Measurements from ENCODE around the gene OR6C70. TPM values are rescaled to one million over a fixed set of nuclear protein-coding genes. Genes with fewer than 3 reads are reported as not detected.

The OR6C70 gene
- not detected in 3 replicates for total RNA-seq (2021)
- not detected for Bru-seq, nascent RNA
- long read RNA-seq, experiment 1, result 0 reads
- long read RNA-seq, experiment 2, result 0 reads
- long read RNA-seq, experiment 3, result 0 reads

GRCh38 chr12:55470088-55470829 lies at the start of gene OR6C70:
OR6C70 (minus strand) TSS chr12:55470138; CDS start chr12:55470138, 0 bp downstream.
- POLR2A ChIA-PET, result no interaction called here
- DNase-seq (ENCODE audit: low spot score) (no peak), ATAC-seq (no peak)
- peaks cover 9% of the 10 kb centered on the region for H3K4me1 Mint-ChIP-seq
- CTCF ChIA-PET, result no interaction called here
- no peaks in the 10 kb centered on the region for H3K36me3 Mint-ChIP-seq
- H3K4me3 Mint-ChIP-seq, result no peak within 1 kb of the TSS
- no peaks in the 10 kb centered on the region for H3K27me3 Mint-ChIP-seq (ENCODE audit: low read depth)
- H3K27ac Mint-ChIP-seq, result no peak within 1 kb of the TSS
- TF ChIP-seq IRF2 (CRISPR knock-in tag; IDR thresholded peaks at IDR 0.05; ENCODE audit: borderline replicate concordance, low read depth) (no peak), ZNF671 (CRISPR knock-in tag; IDR thresholded peaks at IDR 0.05) (no peak), ZNF219 (CRISPR knock-in tag; IDR thresholded peaks at IDR 0.05; ENCODE audit: borderline replicate concordance) (no peak), ZNF263 (CRISPR knock-in tag; IDR thresholded peaks at IDR 0.05; ENCODE audit: low read depth) (no peak), ZMAT4 (CRISPR knock-in tag; IDR thresholded peaks at IDR 0.05) (no peak), JUN (CRISPR knock-in tag; IDR thresholded peaks at IDR 0.05) (no peak), NFATC4 (CRISPR knock-in tag; IDR thresholded peaks at IDR 0.05) (no peak), FOXP1 (CRISPR knock-in tag; IDR thresholded peaks at IDR 0.05; ENCODE audit: borderline replicate concordance) (no peak), NFE2L1 (CRISPR knock-in tag; IDR thresholded peaks at IDR 0.05) (no peak), CBFB (CRISPR knock-in tag; IDR thresholded peaks at IDR 0.05; ENCODE audit: low read depth) (no peak), FOXP4 (CRISPR knock-in tag; IDR thresholded peaks at IDR 0.05) (no peak), ZNF121 (CRISPR knock-in tag; IDR thresholded peaks at IDR 0.05) (no peak)
- TF ChIP-seq, protein P1, sequence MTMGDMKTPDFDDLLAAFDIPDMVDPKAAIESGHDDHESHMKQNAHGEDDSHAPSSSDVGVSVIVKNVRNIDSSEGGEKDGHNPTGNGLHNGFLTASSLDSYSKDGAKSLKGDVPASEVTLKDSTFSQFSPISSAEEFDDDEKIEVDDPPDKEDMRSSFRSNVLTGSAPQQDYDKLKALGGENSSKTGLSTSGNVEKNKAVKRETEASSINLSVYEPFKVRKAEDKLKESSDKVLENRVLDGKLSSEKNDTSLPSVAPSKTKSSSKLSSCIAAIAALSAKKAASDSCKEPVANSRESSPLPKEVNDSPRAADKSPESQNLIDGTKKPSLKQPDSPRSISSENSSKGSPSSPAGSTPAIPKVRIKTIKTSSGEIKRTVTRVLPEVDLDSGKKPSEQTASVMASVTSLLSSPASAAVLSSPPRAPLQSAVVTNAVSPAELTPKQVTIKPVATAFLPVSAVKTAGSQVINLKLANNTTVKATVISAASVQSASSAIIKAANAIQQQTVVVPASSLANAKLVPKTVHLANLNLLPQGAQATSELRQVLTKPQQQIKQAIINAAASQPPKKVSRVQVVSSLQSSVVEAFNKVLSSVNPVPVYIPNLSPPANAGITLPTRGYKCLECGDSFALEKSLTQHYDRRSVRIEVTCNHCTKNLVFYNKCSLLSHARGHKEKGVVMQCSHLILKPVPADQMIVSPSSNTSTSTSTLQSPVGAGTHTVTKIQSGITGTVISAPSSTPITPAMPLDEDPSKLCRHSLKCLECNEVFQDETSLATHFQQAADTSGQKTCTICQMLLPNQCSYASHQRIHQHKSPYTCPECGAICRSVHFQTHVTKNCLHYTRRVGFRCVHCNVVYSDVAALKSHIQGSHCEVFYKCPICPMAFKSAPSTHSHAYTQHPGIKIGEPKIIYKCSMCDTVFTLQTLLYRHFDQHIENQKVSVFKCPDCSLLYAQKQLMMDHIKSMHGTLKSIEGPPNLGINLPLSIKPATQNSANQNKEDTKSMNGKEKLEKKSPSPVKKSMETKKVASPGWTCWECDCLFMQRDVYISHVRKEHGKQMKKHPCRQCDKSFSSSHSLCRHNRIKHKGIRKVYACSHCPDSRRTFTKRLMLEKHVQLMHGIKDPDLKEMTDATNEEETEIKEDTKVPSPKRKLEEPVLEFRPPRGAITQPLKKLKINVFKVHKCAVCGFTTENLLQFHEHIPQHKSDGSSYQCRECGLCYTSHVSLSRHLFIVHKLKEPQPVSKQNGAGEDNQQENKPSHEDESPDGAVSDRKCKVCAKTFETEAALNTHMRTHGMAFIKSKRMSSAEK (CRISPR knock-in tag; IDR thresholded peaks at IDR 0.05; ENCODE audit: borderline replicate concordance), result no peak
- TF ChIP-seq, protein P2, sequence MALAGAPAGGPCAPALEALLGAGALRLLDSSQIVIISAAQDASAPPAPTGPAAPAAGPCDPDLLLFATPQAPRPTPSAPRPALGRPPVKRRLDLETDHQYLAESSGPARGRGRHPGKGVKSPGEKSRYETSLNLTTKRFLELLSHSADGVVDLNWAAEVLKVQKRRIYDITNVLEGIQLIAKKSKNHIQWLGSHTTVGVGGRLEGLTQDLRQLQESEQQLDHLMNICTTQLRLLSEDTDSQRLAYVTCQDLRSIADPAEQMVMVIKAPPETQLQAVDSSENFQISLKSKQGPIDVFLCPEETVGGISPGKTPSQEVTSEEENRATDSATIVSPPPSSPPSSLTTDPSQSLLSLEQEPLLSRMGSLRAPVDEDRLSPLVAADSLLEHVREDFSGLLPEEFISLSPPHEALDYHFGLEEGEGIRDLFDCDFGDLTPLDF (CRISPR knock-in tag; IDR thresholded peaks at IDR 0.05), result no peak
- no peaks in the 10 kb centered on the region for H3K9me3 Mint-ChIP-seq

GRCh38 chr12:55516391-55516790 lies 46.5 kb upstream of the OR6C70 start:
- H3K4me1 Mint-ChIP-seq, result no peaks in the 10 kb centered on the region
- no peak overlapping the region for H3K27ac Mint-ChIP-seq
- peaks cover 27% of the 10 kb centered on the region for H3K9me3 Mint-ChIP-seq
- ChIA-PET POLR2A (no interaction called here), CTCF (interaction anchor here (0.5 to 0.6 kb wide), 2 partner anchors 187 to 251 kb away, joined by 3 read pairs; no protein-coding TSS in a partner anchor)
- H3K4me3 Mint-ChIP-seq, result no peak overlapping the region
- ATAC-seq, result no peak
- H3K36me3 Mint-ChIP-seq, result peaks cover 5% of the 10 kb centered on the region
- no peak for DNase-seq (ENCODE audit: low spot score)
- peaks cover 2% of the 10 kb centered on the region; the same call in 1 of the 2 replicates for H3K27me3 Mint-ChIP-seq (ENCODE audit: low read depth)
- TF ChIP-seq, protein P2 (CRISPR knock-in tag; IDR thresholded peaks at IDR 0.05), result no peak
- TF ChIP-seq E2F5 (CRISPR knock-in tag; IDR thresholded peaks at IDR 0.05) (no peak), ZNF121 (CRISPR knock-in tag; IDR thresholded peaks at IDR 0.05) (no peak), ZNF512 (CRISPR knock-in tag; IDR thresholded peaks at IDR 0.05; ENCODE audit: borderline replicate concordance) (no peak), FOXJ3 (CRISPR knock-in tag; IDR thresholded peaks at IDR 0.05; ENCODE audit: borderline replicate concordance) (no peak), HMGA2 (CRISPR knock-in tag; IDR thresholded peaks at IDR 0.05) (no peak)
- TF ChIP-seq, protein P3, sequence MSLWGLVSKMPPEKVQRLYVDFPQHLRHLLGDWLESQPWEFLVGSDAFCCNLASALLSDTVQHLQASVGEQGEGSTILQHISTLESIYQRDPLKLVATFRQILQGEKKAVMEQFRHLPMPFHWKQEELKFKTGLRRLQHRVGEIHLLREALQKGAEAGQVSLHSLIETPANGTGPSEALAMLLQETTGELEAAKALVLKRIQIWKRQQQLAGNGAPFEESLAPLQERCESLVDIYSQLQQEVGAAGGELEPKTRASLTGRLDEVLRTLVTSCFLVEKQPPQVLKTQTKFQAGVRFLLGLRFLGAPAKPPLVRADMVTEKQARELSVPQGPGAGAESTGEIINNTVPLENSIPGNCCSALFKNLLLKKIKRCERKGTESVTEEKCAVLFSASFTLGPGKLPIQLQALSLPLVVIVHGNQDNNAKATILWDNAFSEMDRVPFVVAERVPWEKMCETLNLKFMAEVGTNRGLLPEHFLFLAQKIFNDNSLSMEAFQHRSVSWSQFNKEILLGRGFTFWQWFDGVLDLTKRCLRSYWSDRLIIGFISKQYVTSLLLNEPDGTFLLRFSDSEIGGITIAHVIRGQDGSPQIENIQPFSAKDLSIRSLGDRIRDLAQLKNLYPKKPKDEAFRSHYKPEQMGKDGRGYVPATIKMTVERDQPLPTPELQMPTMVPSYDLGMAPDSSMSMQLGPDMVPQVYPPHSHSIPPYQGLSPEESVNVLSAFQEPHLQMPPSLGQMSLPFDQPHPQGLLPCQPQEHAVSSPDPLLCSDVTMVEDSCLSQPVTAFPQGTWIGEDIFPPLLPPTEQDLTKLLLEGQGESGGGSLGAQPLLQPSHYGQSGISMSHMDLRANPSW (CRISPR knock-in tag; conservative IDR thresholded peaks at IDR 0.05; ENCODE audit: low read depth), result no peak
